ENCODE data around the gene ADAMTS20. TPM values are rescaled to one million over a fixed set of nuclear protein-coding genes. Genes with fewer than 3 reads are reported as not detected.

Gene ADAMTS20
- total RNA-seq, 5 donors from 2014 or later (not counting 1 experiment from before 2014, with no cell fraction given) = not detected

- 79% methylated on average over 3 of the region's 3 CpGs for WGBS (ENCODE audit: insufficient coverage)
- Histone ChIP-seq H3K36me3 (ENCODE audit: control insufficient read depth in 2 of 2, extremely low read depth in 1 of 2, insufficient read depth in 1 of 2, low read length in 1 of 2) (no peaks in the 10 kb centered on the region), H3K27me3 (replicated peaks in 1 of 2; ENCODE audit: control insufficient read depth in 2 of 2, extremely low read depth in 1 of 2, insufficient read depth in 2 of 2, low read length in 1 of 2) (no peaks in the 10 kb centered on the region), H3K4me1 (ENCODE audit: control insufficient read depth in 1 of 2, extremely low read depth in 1 of 2, insufficient read depth in 2 of 2, low read length in 2 of 2) (no peaks in the 10 kb centered on the region), H3K27ac (ENCODE audit: low read length) (no peak overlapping the region), H3K4me3 (ENCODE audit: control insufficient read depth in 1 of 2, extremely low read depth in 1 of 2, low read length in 1 of 2) (no peak overlapping the region), H3K9me3 (no peaks in the 10 kb centered on the region)
- Mint-ChIP-seq H3K27ac (no peak overlapping the region), H3K36me3 (no peaks in the 10 kb centered on the region), H3K4me1 (no peaks in the 10 kb centered on the region), H3K4me3 (no peak overlapping the region), H3K9me3 (peaks cover 0 to 3% (median 0%) of the 10 kb centered on the region in 3 donors), H3K27me3 (peaks cover 0 to 5% of the 10 kb centered on the region in 2 donors)
- CTCF ChIA-PET = no interaction called here
- DNase-seq (no peak), ATAC-seq (replicated peaks in 1 of 4) (no peak)
- POLR2A ChIA-PET = no interaction called here
Measured at GRCh38 chr12:43331935-43332334, 220.1 kb downstream of the ADAMTS20 start.

- no peaks in the 10 kb centered on the region for H3K4me1 Mint-ChIP-seq
- peaks cover 0 to 5% of the 10 kb centered on the region in 2 donors for H3K27me3 Mint-ChIP-seq
- no peak overlapping the region for H3K4me3 Mint-ChIP-seq
- ATAC-seq (replicated peaks in 1 of 4) = no peak
- no peaks in the 10 kb centered on the region for H3K4me1 ChIP-seq (ENCODE audit: control insufficient read depth in 1 of 2, extremely low read depth in 1 of 2, insufficient read depth in 2 of 2, low read length in 2 of 2)
- H3K9me3 Mint-ChIP-seq = peaks cover 0 to 3% (median 0%) of the 10 kb centered on the region in 3 donors
- no peaks in the 10 kb centered on the region for H3K36me3 Mint-ChIP-seq
- WGBS (ENCODE audit: insufficient coverage) = 100% methylated on average over 1 of the region's 1 CpG
- DNase-seq = no peak
- no peak overlapping the region for H3K4me3 ChIP-seq (ENCODE audit: control insufficient read depth in 1 of 2, extremely low read depth in 1 of 2, low read length in 1 of 2)
- H3K27ac ChIP-seq (ENCODE audit: low read length) = no peak overlapping the region
- ChIA-PET POLR2A (no interaction called here), CTCF (no interaction called here)
- H3K9me3 ChIP-seq = no peaks in the 10 kb centered on the region
- no peaks in the 10 kb centered on the region for H3K27me3 ChIP-seq (replicated peaks in 1 of 2; ENCODE audit: control insufficient read depth in 2 of 2, extremely low read depth in 1 of 2, insufficient read depth in 2 of 2, low read length in 1 of 2)
- H3K36me3 ChIP-seq (ENCODE audit: control insufficient read depth in 2 of 2, extremely low read depth in 1 of 2, insufficient read depth in 1 of 2, low read length in 1 of 2) = no peaks in the 10 kb centered on the region
- H3K27ac Mint-ChIP-seq = no peak overlapping the region
Measured at GRCh38 chr12:43329375-43329774, 222.6 kb downstream of the ADAMTS20 start.

- ChIA-PET POLR2A (no interaction called here), CTCF (no interaction called here)
- Histone ChIP-seq H3K4me3 (ENCODE audit: control insufficient read depth in 1 of 2, extremely low read depth in 1 of 2, low read length in 1 of 2) (no peak overlapping the region), H3K36me3 (ENCODE audit: control insufficient read depth in 2 of 2, extremely low read depth in 1 of 2, insufficient read depth in 1 of 2, low read length in 1 of 2) (no peaks in the 10 kb centered on the region), H3K4me1 (ENCODE audit: control insufficient read depth in 1 of 2, extremely low read depth in 1 of 2, insufficient read depth in 2 of 2, low read length in 2 of 2) (no peaks in the 10 kb centered on the region), H3K27ac (ENCODE audit: low read length) (no peak overlapping the region), H3K9me3 (no peaks in the 10 kb centered on the region), H3K27me3 (replicated peaks in 1 of 2; ENCODE audit: control insufficient read depth in 2 of 2, extremely low read depth in 1 of 2, insufficient read depth in 2 of 2, low read length in 1 of 2) (no peaks in the 10 kb centered on the region)
- no peaks in the 10 kb centered on the region for H3K4me1 Mint-ChIP-seq
- ATAC-seq (replicated peaks in 1 of 4) = no peak
- H3K4me3 Mint-ChIP-seq = no peak overlapping the region
- H3K36me3 Mint-ChIP-seq = no peaks in the 10 kb centered on the region
- no peak overlapping the region for H3K27ac Mint-ChIP-seq
- 48% methylated on average over 2 of the region's 5 CpGs for WGBS (ENCODE audit: insufficient coverage)
- peaks cover 0 to 5% of the 10 kb centered on the region in 2 donors for H3K27me3 Mint-ChIP-seq
- peaks cover 0 to 3% (median 0%) of the 10 kb centered on the region in 3 donors for H3K9me3 Mint-ChIP-seq
- DNase-seq = no peak
Measured at GRCh38 chr12:43325786-43326185, 226.2 kb downstream of the ADAMTS20 start.

- 82% methylated on average over 2 of the region's 4 CpGs for WGBS (ENCODE audit: insufficient coverage)
- Histone ChIP-seq H3K9me3 (no peaks in the 10 kb centered on the region), H3K27ac (ENCODE audit: low read length) (no peak overlapping the region), H3K27me3 (replicated peaks in 1 of 2; ENCODE audit: control insufficient read depth in 2 of 2, extremely low read depth in 1 of 2, insufficient read depth in 2 of 2, low read length in 1 of 2) (no peaks in the 10 kb centered on the region), H3K4me3 (ENCODE audit: control insufficient read depth in 1 of 2, extremely low read depth in 1 of 2, low read length in 1 of 2) (no peak overlapping the region), H3K4me1 (ENCODE audit: control insufficient read depth in 1 of 2, extremely low read depth in 1 of 2, insufficient read depth in 2 of 2, low read length in 2 of 2) (no peaks in the 10 kb centered on the region), H3K36me3 (ENCODE audit: control insufficient read depth in 2 of 2, extremely low read depth in 1 of 2, insufficient read depth in 1 of 2, low read length in 1 of 2) (no peaks in the 10 kb centered on the region)
- H3K27me3 Mint-ChIP-seq = no peaks in the 10 kb centered on the region
- ATAC-seq (replicated peaks in 1 of 4) = no peak
- H3K36me3 Mint-ChIP-seq = no peaks in the 10 kb centered on the region
- ChIA-PET CTCF (no interaction called here), POLR2A (no interaction called here)
- no peak for DNase-seq
- H3K27ac Mint-ChIP-seq = no peak overlapping the region
- no peaks in the 10 kb centered on the region for H3K4me1 Mint-ChIP-seq
- no peak overlapping the region for H3K4me3 Mint-ChIP-seq
- no peaks in the 10 kb centered on the region for H3K9me3 Mint-ChIP-seq
Measured at GRCh38 chr12:43320281-43320680, 231.7 kb downstream of the ADAMTS20 start.

- H3K4me3 Mint-ChIP-seq = no peak overlapping the region
- no peaks in the 10 kb centered on the region for H3K4me1 Mint-ChIP-seq
- CTCF ChIA-PET = no interaction called here
- Histone ChIP-seq H3K27ac (ENCODE audit: low read length) (no peak overlapping the region), H3K9me3 (no peaks in the 10 kb centered on the region), H3K36me3 (ENCODE audit: control insufficient read depth in 2 of 2, extremely low read depth in 1 of 2, insufficient read depth in 1 of 2, low read length in 1 of 2) (no peaks in the 10 kb centered on the region), H3K4me3 (ENCODE audit: control insufficient read depth in 1 of 2, extremely low read depth in 1 of 2, low read length in 1 of 2) (no peak overlapping the region), H3K27me3 (replicated peaks in 1 of 2; ENCODE audit: control insufficient read depth in 2 of 2, extremely low read depth in 1 of 2, insufficient read depth in 2 of 2, low read length in 1 of 2) (no peaks in the 10 kb centered on the region), H3K4me1 (ENCODE audit: control insufficient read depth in 1 of 2, extremely low read depth in 1 of 2, insufficient read depth in 2 of 2, low read length in 2 of 2) (no peaks in the 10 kb centered on the region)
- 80% methylated on average over 1 of the region's 4 CpGs for WGBS (ENCODE audit: insufficient coverage)
- H3K27me3 Mint-ChIP-seq = no peaks in the 10 kb centered on the region
- H3K9me3 Mint-ChIP-seq = no peaks in the 10 kb centered on the region
- no peak for ATAC-seq (replicated peaks in 1 of 4)
- POLR2A ChIA-PET = no interaction called here
- no peaks in the 10 kb centered on the region for H3K36me3 Mint-ChIP-seq
- no peak for DNase-seq
- no peak overlapping the region for H3K27ac Mint-ChIP-seq
Measured at GRCh38 chr12:43318021-43318420, 234.0 kb downstream of the ADAMTS20 start.

GRCh38 chr12:43317156-43317555 is 234.8 kb downstream of the ADAMTS20 start:
- Histone ChIP-seq H3K27me3 (replicated peaks in 1 of 2; ENCODE audit: control insufficient read depth in 2 of 2, extremely low read depth in 1 of 2, insufficient read depth in 2 of 2, low read length in 1 of 2) (no peaks in the 10 kb centered on the region), H3K36me3 (ENCODE audit: control insufficient read depth in 2 of 2, extremely low read depth in 1 of 2, insufficient read depth in 1 of 2, low read length in 1 of 2) (no peaks in the 10 kb centered on the region), H3K9me3 (no peaks in the 10 kb centered on the region), H3K27ac (ENCODE audit: low read length) (no peak overlapping the region), H3K4me3 (ENCODE audit: control insufficient read depth in 1 of 2, extremely low read depth in 1 of 2, low read length in 1 of 2) (no peak overlapping the region), H3K4me1 (ENCODE audit: control insufficient read depth in 1 of 2, extremely low read depth in 1 of 2, insufficient read depth in 2 of 2, low read length in 2 of 2) (no peaks in the 10 kb centered on the region)
- ChIA-PET CTCF (no interaction called here), POLR2A (no interaction called here)
- Mint-ChIP-seq H3K4me1 (no peaks in the 10 kb centered on the region), H3K36me3 (no peaks in the 10 kb centered on the region), H3K9me3 (no peaks in the 10 kb centered on the region), H3K27ac (no peak overlapping the region), H3K27me3 (no peaks in the 10 kb centered on the region), H3K4me3 (no peak overlapping the region)
- no CpG with 5 or more reads among the region's 3 CpGs for WGBS (ENCODE audit: insufficient coverage)
- ATAC-seq (replicated peaks in 1 of 4) (no peak), DNase-seq (no peak)

- ChIA-PET CTCF (no interaction called here), POLR2A (no interaction called here)
- ATAC-seq (replicated peaks in 1 of 4) (no peak), DNase-seq (no peak)
- H3K27ac Mint-ChIP-seq = no peak overlapping the region
- H3K27me3 ChIP-seq (replicated peaks in 1 of 2; ENCODE audit: control insufficient read depth in 2 of 2, extremely low read depth in 1 of 2, insufficient read depth in 2 of 2, low read length in 1 of 2) = no peaks in the 10 kb centered on the region
- H3K4me3 ChIP-seq (ENCODE audit: control insufficient read depth in 1 of 2, extremely low read depth in 1 of 2, low read length in 1 of 2) = no peak overlapping the region
- H3K9me3 ChIP-seq = no peaks in the 10 kb centered on the region
- no peak overlapping the region for H3K4me3 Mint-ChIP-seq
- H3K9me3 Mint-ChIP-seq = no peaks in the 10 kb centered on the region
- H3K4me1 ChIP-seq (ENCODE audit: control insufficient read depth in 1 of 2, extremely low read depth in 1 of 2, insufficient read depth in 2 of 2, low read length in 2 of 2) = no peaks in the 10 kb centered on the region
- H3K4me1 Mint-ChIP-seq = no peaks in the 10 kb centered on the region
- H3K27me3 Mint-ChIP-seq = no peaks in the 10 kb centered on the region
- H3K36me3 ChIP-seq (ENCODE audit: control insufficient read depth in 2 of 2, extremely low read depth in 1 of 2, insufficient read depth in 1 of 2, low read length in 1 of 2) = no peaks in the 10 kb centered on the region
- no peak overlapping the region for H3K27ac ChIP-seq (ENCODE audit: low read length)
- no CpG with 5 or more reads among the region's 1 CpG for WGBS (ENCODE audit: insufficient coverage)
- H3K36me3 Mint-ChIP-seq = no peaks in the 10 kb centered on the region
Measured at GRCh38 chr12:43316520-43316919, 235.5 kb downstream of the ADAMTS20 start.
